GM20000 (cell line): ENCODE data around the gene SELENOO.

ENCODE experiments used
- DNase-seq: peaks from one replicate; pipeline ENCODE4 v3.0.0; 2012; ENCODE audit warnings: low spot score
- TF ChIP-seq, protein P1 (sequence below): IDR thresholded peaks from 2 replicates; pipeline ENCODE4 v1.5.1; 2012; ENCODE audit warnings: mild to moderate bottlenecking, control low read depth; ENCODE audit errors: extremely low read depth, missing control alignments

Gene SELENOO

DNA sequence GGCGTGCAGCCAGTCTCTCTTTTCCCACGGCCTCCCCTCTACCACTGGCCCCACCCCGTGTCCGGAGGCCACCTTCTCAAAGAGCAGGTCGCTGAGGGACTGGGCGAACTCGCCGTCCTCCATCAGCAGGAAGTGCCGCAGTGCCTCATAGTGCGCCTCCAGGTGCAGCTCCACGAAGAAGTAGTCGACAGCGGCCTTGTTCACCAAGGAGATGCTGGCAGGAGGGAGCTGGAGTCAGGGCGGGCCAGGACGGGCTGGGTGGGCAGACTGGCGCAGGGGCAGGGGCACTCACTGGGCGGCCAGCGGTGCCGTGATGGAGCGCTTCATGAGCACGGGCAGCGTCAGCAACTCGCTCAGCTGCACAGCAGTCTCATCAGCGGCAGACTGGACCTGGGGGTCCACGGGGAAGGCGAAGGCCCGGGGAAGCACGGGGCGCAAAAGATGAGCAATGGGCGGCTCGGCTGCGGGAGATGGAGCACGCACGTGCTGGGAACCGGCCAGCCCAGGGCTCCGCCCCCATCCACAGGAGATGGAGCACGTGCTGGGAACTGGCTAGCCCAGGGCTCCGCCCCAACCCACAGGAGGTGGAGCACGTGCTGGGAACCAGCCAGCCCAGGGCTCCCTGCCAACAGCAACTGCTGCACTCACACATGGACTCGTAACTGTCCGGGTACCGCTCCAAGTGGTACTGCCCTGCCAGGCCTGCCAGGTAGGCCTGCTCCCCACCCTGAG, 18.4 kb downstream of the SELENOO start:
- no peak for DNase-seq

DNA sequence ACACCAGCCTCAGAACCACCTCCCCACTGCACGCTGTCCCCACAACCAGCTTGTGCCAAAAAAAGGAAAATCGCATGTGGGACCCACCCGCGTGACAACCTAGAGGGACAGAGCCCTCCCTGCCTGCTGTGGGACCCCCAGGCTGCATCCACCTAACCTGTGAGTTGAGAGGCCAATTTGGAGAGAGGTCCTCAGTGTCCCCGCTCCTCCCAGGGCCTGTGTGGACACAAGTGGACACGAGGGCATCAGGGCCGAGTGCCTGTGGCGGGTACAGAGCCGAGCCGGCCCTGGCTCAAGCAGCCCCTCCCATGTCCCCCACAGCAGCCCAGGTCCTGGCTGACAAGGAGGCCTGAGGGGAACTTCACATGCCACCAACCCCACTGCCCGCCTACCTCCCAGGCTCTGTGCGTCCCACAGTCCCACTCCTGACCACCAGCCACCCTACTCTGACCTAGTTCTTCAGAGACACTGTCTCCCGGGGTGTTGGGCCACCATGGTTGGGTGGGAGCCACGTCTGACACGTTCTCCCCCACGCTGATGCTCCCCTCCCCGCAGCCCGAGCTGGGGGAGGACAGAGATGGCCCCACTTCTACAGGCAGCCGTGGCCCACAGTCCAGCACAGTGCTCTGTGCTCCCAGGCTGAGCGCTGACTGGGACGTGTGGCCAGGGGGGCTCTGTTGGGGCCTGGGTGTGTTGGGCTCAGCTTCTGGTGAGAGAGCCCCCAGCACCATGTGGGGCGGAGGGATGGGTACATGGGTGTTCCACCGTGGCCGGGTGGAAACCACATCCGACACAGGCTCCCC, 19.2 kb downstream of the SELENOO start:
- TF ChIP-seq, protein P1, sequence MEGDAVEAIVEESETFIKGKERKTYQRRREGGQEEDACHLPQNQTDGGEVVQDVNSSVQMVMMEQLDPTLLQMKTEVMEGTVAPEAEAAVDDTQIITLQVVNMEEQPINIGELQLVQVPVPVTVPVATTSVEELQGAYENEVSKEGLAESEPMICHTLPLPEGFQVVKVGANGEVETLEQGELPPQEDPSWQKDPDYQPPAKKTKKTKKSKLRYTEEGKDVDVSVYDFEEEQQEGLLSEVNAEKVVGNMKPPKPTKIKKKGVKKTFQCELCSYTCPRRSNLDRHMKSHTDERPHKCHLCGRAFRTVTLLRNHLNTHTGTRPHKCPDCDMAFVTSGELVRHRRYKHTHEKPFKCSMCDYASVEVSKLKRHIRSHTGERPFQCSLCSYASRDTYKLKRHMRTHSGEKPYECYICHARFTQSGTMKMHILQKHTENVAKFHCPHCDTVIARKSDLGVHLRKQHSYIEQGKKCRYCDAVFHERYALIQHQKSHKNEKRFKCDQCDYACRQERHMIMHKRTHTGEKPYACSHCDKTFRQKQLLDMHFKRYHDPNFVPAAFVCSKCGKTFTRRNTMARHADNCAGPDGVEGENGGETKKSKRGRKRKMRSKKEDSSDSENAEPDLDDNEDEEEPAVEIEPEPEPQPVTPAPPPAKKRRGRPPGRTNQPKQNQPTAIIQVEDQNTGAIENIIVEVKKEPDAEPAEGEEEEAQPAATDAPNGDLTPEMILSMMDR = no peak
- no peak for DNase-seq

More for the DNA sequence above, 18.4 kb downstream of the SELENOO start:
- TF ChIP-seq, protein P1 = no peak

DNA sequence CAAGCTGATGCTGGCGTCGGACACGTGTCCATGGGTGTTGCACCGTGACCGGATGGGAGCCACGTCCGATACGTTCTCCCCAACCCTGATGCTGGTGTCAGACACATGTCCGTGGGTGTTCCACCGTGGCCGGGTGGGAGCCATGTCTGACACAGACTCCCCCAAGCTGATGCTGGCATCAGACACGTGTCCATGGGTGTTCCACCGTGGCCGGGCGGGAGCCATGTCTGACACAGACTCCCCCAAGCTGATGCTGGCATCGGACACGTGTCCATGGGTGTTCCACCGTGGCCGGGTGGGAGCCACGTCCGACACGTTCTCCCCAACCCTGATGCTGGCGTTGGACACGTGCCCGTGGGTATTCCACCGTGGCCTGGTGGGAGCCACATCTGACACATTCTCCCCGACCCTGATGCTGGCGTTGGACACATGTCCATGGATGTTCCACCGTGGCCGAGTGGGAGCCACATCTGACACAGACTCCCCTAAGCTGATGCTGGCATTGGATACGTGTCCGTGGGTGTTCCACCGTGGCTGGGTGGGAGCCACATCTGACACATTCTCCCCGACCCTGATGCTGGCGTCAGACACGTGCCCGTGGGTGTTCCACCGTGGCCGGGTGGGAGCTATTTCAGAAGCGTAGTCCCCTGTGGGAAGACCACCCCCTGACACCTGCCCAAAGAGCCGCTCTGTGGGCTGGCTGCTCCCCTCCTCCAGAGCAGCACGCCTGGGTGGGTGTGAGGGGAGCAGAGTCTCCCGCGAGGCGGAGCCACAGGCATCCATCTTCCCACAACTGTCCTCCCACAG, 20.0 kb downstream of the SELENOO start:
- TF ChIP-seq, protein P1 = no peak
- DNase-seq = no peak

DNA sequence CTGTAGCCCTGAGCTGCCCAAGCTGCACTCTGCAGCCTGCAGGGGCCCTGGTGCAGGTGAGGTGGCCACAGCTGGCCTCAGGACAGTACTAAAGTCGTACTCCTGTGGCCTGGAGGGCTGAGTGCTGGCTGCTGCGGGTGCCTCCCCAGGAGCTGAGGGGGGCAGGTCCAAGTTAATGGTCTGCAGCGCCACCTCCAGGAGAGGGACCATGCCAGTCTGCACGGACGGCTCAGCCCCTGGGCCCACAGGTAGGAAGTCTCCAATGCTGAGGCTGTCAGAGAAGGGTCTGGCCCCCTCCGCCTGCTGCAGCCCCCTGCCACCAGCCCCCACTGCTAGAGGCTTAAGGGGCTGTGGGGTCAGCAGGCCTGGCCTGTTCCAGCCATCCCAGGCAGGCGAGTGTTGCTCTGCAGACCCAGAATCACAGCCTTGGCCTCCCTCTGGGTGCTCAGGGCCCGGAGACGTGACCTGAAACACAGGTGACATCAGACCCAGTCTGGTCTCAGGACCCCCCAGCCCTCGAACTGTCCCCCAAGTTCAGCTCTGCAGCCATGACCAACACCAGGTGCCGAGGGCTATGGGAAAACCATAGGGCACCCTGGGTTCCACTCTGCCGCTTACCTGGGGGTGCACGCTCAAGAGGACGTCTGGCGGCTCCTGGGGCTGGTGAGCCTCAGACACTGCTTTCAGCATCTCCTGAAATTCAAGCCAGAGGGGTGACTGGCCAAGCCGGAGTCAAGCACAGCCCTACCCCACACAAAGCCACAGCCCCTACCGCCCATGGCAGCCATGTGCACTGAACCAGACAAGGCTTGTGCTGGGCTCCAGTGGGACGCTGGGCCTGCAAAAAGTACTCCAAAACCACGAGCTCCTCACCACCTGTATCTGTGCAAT, 20.8 kb downstream of the SELENOO start:
- no peak for DNase-seq
- TF ChIP-seq, protein P1 = no peak

DNA sequence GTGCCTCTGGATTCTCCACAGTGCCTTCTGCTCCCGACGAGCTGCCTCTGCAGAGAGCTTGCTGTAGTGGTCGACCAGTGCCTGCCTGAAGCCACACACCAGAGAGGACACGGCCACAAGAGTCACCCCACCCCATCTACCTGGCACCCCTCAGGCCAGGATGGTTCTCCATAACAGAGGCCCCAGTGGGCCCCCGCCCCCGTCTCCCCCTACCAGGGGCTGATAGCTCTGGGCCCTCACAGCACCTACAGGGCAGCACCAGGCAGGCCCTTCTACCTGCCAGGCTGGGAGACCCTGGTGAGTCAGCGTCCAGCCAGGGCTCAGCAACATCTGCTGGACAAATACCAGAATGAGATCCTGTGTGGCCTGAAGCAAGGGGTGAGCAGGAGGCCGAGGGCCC, 21.7 kb downstream of the SELENOO start:
- TF ChIP-seq, protein P1 = no peak

DNA sequence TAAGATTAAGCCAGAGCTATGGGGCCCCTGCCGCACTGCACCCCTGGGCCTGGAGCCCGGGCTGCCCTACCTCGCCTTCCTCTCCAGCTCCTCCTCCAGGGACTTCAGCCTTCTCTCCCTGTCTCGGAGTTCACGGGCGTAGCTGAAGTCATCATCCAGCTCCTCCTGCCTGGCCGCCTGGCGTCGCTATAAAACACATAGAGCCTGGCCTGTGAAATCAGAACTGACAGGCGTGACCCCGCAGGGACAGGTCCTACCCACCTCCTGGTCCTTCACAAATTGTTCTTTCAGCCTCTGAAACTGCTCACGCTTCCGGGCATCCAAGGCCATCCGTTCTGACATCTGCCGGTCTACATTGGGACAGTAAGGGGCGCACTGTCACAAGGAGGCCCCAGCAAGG, 23.3 kb downstream of the SELENOO start:
- no peak for DNase-seq
- TF ChIP-seq, protein P1 = no peak

More for the DNA sequence above, 21.7 kb downstream of the SELENOO start:
- DNase-seq = no peak
